ENCODE results near the gene WIZ.

Gene WIZ

DNA sequence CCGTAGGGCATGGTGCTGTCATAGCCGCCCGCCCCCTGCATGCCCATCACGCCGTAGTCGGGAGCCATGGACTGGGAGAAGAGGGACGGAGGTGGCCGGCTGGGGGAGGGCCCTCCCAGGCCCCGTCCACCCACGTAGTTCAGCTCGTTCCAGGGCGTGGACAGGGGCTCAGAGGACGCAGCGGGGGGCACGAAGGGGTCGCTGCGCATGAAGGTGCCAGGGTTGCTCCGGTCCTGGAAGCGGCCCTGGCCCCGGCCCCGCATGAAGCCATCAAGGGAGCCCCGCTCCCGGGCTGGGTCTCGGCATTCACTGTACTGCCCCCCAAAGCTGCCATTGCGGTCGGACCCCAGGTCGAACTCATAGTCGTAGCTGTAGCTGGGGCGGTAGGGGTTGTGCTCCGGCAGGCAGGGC, 76.9 kb downstream of the WIZ start:
- no peak for DNase-seq

DNA sequence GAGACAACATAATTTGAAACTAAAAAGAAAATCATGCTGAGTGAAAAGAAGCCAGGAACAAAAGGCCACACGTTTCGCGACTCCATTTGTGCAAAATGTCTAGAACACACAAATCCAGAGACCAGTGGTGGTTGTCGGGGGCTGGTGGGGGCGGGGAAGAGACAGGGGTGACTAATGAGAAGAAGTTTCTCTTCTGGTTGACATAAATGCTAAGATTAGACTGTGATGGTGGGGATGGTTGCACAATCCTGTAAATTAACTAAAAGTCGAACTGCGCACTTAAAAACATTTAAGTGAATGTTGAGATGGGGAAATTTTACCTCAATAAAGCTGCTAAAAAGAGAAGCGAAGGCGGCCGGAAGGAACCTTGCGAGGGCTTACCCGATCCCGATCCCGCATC, 77.3 kb downstream of the WIZ start:
- no peak for DNase-seq

DNA sequence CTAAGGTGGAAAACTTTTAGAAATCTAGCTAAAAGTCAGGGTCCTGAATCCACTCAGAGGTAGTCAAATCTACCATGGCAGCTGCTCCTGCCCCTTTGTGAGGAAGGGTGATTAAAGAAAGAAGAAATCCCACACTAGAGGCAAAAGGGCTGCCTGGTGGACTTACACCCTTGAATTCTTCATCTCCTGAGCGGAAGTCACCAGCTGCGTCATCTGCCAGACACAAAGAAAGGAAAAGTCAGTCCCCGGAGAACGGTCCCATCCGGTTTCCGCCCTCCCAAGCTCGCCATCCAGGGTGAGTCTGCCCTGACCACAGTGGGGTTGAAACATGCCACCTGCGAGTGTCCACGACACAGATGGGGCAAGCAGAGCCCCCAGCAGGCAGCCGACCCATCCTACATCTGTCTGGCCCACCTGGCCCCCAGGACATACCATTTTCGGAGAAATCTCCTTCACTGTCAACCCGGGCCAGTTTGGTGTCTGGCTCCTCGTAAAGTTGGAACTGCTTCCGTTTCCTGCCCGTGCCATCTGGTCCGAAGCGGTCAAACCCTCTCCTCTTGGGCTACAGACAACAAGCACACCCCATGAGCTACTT, 77.9 kb downstream of the WIZ start:
- no peak for DNase-seq

DNA sequence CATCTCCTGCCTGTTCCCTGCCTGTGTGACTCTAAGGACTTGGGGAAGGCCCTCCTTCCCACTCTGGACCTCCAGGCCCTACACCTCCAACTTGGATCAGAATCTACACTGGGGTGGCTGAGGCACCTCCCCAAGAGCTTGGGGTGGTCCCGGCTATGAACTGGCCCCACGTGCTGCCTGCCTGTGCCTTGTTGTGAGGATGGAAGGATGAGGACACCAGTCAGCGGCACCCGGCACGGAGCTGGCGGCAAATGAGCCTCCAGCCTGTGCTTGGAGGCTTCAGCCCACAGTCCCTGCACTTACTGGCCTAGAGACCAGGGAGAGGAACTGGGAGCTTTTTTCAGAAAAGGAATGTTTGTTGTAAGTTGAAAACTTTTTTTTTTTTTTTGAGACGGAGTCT, 78.6 kb downstream of the WIZ start:
- DNase-seq, result no peak

Data from activated CD8-positive, alpha-beta memory T cell treated with anti-CD3 and anti-CD28 coated beads for 24 hours (primary cell).